ENCODE results near the gene ABHD16B. TPM values are rescaled to one million over a fixed set of nuclear protein-coding genes. Genes with fewer than 3 reads are reported as not detected.

Gene ABHD16B
- not detected for total RNA-seq
- long read RNA-seq, donor 1, partial matches to known transcripts, result 0 of 1 reads
- long read RNA-seq, donor 1, other reads (novel, unspliced or antisense), result 0 of 1 reads
- long read RNA-seq, donor 2, result 0 reads

GRCh38 chr20:63861365-63861934 lies at the start of gene ABHD16B:
Gene ABHD16B (plus strand): TSS chr20:63861498. CDS start chr20:63861541, 43 bp downstream.
- intact Hi-C loops (cut with DNase I), result loop anchor here in 1 of 2 donors (5.0 kb wide), 2 partner anchors 34 to 74 kb away; no protein-coding TSS in a partner anchor
- no peak for DNase-seq (ENCODE audit: low spot score)

DNA sequence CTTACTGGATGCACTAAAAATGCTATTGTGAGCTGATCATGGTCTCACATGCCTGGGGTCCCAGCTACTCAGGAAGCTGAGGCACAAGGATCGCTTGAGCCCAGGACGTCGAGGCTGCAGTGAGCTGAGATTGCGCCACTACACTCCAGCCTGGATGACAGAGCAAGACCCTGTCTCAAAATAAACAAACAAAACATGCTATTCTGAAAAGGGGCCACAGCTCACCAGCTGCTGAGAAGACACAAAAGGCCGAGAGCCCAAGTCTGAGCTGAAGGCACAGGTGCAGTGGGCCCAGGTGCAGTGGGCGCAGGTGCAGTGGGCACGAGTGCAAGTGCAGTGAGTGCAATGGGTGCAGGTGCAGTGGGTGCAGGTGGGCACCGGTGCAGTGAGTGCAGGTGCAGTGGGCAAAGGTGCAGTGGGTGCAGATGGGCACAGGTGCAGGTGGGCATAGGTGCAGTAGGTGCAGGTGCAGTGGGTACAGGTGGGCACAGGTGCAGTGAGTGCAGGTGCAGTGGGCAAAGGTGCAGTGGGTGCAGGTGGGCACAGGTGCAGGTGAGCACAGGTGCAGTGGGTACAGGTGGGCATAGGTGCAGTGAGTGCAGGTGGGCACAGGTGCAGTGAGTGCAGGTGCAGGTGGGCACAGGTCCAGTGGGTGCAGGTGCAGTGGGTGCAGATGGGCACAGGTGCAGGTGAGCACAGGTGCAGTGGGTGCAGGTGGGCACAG lies 46.2 kb upstream of the ABHD16B start:
- intact Hi-C loops (cut with DNase I), result no loop called here

DNA sequence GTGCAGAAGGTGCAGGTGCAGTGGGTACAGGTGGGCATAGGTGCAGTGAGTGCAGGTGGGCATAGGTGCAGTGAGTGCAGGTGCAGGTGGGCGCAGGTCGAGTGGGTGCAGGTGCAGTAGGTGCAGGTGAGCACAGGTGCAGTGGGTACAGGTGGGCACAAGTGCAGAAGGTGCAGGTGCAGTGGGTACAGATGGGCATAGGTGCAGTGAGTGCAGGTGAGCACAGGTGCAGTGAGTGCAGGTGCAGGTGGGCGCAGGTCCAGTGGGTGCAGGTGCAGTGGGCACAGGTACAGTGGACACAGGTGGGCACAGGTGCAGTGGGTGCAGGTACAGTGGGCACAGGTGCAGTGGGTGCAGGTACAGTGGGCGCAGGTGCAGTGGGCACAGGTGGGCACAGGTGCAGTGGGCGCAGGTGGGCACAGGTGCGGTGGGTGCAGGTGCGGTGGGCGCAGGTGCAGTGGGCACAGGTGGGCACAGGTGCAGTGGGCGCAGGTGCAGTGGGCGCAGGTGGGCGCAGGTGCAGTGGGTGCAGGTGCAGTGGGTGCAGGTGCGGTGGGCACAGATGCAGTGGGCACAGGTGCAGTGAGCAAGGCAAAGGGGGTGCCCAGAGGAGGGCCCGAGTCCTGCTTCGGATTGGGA lies 45.6 kb upstream of the ABHD16B start:
- no peak for DNase-seq (ENCODE audit: low spot score)
- intact Hi-C loops (cut with DNase I), result no loop called here

More for the DNA sequence above, 46.2 kb upstream of the ABHD16B start:
- no peak for DNase-seq (ENCODE audit: low spot score)

DNA sequence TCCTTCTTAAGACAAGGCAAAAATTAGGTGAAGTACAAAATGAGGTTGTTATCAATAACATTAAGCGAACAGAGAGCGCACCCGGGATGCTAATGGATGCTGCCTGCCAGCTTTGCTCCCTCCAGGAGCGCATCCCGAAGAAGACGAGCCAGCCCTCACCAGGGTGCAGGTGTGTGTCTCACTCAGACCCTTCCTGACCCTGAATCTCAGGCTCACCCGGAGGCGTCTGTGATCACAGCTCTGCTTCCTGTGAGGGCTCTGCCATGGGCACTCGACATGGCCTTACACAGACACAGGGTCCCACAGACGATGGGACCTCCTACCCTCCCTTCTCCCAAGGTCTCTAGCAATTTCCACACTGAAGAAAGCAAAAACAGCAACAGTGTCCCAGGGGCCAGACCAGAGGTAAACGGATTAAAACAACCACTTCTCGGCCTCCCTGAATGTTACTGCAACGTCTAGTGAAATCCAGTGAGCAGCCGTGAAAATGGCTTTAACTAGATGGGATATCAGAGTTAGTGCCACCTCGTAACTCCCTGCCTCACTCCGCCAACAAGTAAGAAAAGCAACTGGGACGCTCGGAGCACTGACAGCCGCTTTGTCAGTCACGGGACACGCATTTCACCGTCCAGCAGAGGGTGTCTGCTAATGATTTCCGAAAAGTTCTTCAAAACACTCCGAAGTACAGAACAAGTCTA lies 41.9 kb upstream of the ABHD16B start:
- no peak for DNase-seq (ENCODE audit: low spot score)
- intact Hi-C loops (cut with DNase I), result no loop called here

DNA sequence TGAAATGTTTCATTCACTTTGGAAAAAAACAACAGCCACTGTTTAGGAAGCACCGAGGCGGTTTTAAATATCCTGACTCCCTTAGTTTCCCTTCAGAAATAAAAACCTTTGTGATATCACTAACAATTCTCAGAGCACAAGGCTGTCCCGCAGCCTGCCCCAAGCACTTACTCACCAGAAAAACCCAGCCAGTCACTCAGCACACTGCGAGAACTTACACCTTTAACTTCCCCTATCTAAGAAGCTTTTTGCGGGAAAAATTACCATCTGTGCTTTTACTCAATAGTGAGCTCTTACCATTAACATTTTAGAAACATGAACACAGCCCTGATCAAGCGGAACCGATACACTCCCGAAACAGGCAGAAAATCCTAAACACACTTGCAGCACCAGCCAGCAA lies 39.5 kb upstream of the ABHD16B start:
- DNase-seq (ENCODE audit: low spot score), result no peak
- intact Hi-C loops (cut with DNase I), result no loop called here

DNA sequence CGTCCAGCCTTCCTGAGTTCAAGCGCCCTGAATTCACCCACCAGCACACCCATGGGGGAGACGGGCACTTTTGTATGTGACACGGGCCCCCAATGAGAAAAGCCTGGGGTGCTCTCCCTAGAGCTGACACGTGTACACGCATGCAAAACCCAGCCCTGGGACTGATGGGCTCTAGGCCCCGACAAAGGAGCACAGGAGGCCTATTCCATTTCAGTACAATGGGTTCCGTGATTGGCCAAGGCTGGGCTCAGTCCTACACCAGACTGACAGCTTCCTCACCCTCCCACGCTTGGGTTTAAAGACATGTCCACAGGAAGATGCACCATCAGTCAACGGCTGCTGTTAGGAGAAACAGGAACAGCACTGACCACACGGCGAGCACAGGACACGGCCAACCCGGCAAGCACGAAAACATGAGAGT lies 39.0 kb upstream of the ABHD16B start:
- DNase-seq (ENCODE audit: low spot score), result no peak
- intact Hi-C loops (cut with DNase I), result no loop called here

DNA sequence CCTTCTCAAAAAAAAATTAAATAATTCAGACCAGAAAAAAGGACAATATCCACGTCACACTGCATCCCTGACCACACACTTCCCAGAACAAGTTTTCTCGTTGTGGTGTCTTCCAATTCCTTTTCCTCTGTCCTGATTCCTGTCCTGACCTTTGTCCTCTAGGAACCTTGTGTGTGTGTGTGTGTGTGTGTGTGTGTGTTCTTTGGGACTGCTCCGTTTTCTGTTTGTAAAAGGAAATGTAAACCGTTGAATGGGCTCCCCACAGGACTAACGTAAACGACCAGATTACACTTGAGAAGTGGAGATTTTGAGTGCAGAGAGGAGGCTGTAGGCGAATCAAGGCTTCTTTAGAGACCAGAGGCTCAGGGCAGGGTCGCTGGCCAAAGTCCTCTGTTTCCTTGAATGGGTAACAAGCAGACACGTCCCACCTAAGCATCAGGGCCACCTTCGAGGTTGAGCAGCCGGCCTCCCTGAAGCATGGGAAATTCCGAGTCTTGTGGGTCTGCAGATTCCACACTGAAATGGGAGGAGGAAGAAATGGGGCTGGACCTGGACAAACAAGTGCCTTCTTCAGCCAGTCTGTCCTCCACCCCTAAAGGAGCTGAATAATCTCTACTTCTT lies 37.5 kb upstream of the ABHD16B start:
- no peak for DNase-seq (ENCODE audit: low spot score)
- intact Hi-C loops (cut with DNase I), result no loop called here

DNA sequence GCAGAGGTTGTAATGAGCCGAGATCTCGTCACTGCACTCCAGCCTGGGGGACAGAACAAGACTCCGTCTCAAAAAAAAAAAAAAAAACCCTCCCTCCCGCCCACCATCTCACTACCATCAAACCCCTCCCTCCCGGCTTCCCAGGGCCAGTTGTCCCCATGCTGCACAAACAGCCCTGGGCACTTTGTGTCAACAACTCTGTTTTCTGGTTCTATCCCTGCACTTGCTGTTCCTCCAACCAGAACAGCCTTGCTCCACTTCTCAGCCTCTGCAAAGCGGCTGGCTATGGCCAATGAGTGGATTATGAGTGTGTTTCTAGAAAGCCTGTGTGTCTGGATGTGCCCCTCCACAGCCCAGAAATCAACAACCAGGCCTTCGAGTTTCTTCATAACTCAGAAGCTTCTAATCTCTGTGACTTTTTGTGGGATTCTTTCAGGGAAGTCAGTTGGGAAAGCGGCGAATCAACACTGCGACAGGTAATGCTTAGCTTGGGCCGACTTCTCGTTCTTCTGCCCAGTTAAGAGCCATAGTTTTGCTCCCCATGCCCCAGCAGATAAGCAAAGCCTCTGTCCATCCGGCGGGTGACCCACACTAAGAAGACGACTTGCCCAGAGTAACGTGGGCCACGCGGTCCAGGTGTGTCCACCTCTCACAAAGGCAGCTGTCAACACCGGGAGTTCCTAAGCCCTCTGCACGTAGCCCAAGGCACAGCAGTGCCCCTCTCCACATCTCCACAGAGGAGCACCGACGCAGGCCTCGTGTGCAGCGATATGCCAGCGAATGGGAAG lies 35.8 kb upstream of the ABHD16B start:
- no peak for DNase-seq (ENCODE audit: low spot score)
- intact Hi-C loops (cut with DNase I), result loop anchor here in 1 of 2 donors (5.0 kb wide), 1 partner anchor 37 kb away; the partner anchor contains the start of gene ABHD16B

DNA sequence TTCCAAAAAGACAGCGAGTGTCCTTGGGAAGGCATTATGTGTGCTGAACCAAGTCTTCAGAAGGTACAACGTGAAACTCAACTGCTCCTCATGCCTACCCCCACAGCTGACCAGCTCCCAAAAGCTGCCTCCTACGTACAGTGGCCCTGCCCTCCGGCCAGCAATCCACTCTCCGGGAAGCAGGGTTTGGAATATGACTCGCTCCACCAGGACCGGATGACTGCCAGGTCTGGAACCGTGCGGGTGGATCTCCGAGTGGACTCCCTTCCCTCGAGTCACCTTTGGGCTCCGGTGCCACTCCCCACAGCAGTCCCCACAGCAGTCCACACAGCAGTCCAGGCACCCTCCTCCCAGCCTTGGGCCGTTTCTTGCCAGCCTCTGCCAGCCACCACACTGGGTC lies 34.5 kb upstream of the ABHD16B start:
- DNase-seq (ENCODE audit: low spot score), result no peak
- intact Hi-C loops (cut with DNase I), result loop anchor here in 1 of 2 donors (5.0 kb wide), 1 partner anchor 36 kb away; the partner anchor contains the start of gene ABHD16B

DNA sequence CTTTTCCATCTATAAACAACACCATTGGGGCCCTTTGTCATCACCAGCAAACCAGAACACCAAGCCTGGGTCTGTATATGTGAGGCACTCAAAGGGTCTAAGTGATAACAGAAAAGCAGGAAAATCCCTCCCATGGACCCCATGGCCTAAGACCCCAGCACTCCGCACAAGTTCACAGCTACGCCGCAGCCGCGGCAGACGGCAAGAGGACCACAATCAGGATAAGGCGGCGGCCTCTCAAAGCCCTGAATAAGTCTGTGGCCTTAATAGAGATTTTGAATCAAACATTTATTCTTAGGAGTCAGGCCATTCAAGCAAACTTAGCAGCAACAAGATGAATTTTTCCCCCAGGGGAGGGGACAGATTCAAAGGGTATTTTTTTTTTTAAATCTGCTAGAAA lies 33.2 kb upstream of the ABHD16B start:
- intact Hi-C loops (cut with DNase I), result loop anchor here in 1 of 2 donors (5.0 kb wide), 1 partner anchor 34 kb away; the partner anchor contains the start of gene ABHD16B
- no peak for DNase-seq (ENCODE audit: low spot score)

GRCh38 chr20:63828545-63828944 lies 32.8 kb upstream of the ABHD16B start:
- intact Hi-C loops (cut with DNase I), result loop anchor here in 1 of 2 donors (5.0 kb wide), 1 partner anchor 34 kb away; the partner anchor contains the start of gene ABHD16B

DNA sequence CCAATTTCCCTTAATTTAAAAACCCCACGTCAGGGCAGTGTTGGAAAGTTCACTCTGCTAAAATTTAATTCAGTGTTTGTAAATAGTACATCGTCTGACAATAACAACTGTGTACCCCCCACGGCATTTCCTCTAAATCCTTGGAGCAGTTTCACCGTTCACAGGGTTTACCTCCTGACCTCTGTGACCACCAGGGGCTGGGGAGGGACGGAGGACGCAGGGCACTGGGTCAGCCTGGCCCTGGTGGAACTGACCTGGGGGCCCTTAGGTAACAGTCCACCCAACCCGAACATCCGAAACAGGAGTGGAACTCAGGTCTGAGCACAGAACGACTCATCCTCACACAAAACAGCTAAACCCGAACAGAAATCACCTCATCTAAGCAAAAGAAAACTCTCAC lies 32.3 kb upstream of the ABHD16B start:
- intact Hi-C loops (cut with DNase I), result loop anchor here in 1 of 2 donors (5.0 kb wide), 1 partner anchor 33 kb away; the partner anchor contains the start of gene ABHD16B
- DNase-seq (ENCODE audit: low spot score), result no peak

More at GRCh38 chr20:63828545-63828944, 32.8 kb upstream of the ABHD16B start:
- DNase-seq (ENCODE audit: low spot score), result no peak

GRCh38 chr20:63829603-63829944 lies 31.7 kb upstream of the ABHD16B start:
- no peak for DNase-seq (ENCODE audit: low spot score)
- intact Hi-C loops (cut with DNase I), result loop anchor here in 1 of 2 donors (5.0 kb wide), 1 partner anchor 33 kb away; the partner anchor contains the start of gene ABHD16B

DNA sequence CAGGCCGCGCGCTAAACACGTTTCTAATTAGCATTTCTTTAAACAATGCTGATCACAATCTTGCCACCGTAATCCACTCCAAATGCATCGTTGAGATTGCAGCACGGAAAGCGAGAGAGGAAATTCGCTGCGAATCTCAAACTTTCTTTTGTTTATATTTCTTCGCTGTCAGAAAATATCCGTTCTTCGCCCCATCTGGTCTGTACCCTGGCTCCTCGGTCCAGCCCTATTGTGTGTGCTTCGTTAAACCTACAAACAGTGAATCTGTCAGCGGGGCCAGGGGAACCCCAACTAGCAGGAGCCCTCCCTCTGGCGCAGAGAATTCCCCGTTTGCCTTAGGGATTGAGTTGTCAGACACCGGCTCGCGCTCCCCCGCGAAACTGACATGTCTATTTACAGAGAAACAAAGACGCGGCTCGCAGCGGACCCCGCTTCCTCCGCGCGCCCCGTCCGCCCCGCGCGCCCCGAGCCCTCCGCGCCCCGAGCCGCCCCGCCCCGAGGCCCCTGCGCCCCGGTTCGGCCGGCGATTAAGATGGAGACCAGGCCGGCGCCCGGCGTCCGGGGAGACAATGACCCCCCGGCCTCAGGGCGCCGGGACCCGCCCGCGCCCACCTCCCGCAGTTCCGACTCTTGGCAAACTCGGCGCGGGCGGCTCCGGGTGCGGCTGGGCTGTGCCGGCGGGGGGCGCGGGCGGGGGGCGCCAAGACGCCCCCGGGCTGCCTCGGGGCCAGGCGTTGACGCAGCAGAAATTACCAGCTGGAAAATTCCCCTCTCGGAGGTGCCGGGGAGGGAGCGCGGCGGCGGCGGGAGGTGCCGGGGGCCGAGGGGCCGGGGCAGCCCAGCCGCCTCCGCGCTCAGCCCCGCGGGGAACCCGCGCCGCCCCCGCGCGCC lies 31.1 kb upstream of the ABHD16B start:
- DNase-seq (ENCODE audit: low spot score), result no peak

GRCh38 chr20:63830841-63831588 lies 30.3 kb upstream of the ABHD16B start, which contains the start of gene ZBTB46:
Gene ZBTB46 (minus strand): TSS chr20:63831264. CDS start chr20:63790757, 40,507 bp downstream.
- intact Hi-C loops (cut with DNase I), result no loop called here
- no peak for DNase-seq (ENCODE audit: low spot score)

More for the DNA sequence above, 31.1 kb upstream of the ABHD16B start:
- intact Hi-C loops (cut with DNase I), result loop anchor here in 1 of 2 donors (5.0 kb wide), 1 partner anchor 32 kb away; the partner anchor contains the start of gene ABHD16B

- intact Hi-C loops (cut with DNase I), result no loop called here
Observed at GRCh38 chr20:63831646-63831992, 29.7 kb upstream of the ABHD16B start.

More at GRCh38 chr20:63831646-63831992, 29.7 kb upstream of the ABHD16B start:
- DNase-seq (ENCODE audit: low spot score), result no peak

Data from posterior vena cava (tissue), 2 donors.